Measurements from ENCODE around the gene SLC23A1. TPM values are rescaled to one million over a fixed set of nuclear protein-coding genes. Genes with fewer than 3 reads are reported as not detected.
A peak's percentile ranks its signal among the peaks of the same experiment; 100 is the strongest.

The SLC23A1 gene
- polyA plus RNA-seq, 2 of the 4 experiments (the other 2 are of a cell fraction): 4.3 to 7.7 TPM

DNA sequence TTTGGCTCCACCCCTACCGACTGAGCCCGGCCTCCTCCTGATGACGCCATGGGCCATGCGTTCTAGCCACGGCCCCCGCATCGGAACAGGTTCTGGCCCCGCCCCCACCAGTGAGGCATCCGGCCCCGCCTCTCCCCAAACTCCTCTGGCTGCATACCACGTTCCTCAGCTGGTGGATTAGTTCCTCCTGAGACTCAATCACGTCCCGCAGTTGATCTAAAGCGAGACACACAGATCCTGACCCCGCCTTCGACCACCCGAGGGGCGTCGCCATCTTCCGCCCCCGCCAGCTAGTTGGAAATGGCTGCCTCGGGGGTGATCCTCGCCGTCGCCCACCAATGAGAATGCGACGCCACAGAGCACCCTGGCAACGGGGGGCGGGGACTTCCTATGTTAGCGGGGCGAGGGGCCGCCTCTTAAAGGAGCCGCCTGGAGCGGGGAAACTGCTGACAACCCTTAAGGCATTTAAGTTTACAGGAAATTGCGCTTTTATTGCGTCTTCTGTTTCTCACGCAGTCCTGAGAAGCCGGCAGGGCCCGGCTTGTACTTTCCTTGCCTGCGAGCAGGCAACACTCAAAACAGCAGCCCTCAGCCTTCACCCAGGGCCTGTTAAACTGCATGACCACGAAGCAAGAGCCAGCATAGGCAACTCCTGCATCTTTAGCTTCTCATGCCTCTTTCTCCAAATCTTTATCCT lies 20.8 kb upstream of the SLC23A1 start, which contains the start of gene SPATA24:
SPATA24 (minus strand) TSS at position 303 of the 697 bp plus-strand sequence; CDS start at position 274, 29 bp downstream.
- Histone ChIP-seq H3K4me1 (peaks cover 12% of the 10 kb centered on the region), H3K4me3 (peak within 1 kb of the TSS; percentile 45), H3K27ac (peak within 1 kb of the TSS; percentile 86 to 91), H3K4me2 (peak within 1 kb of the TSS; percentile 71), H3K9me3 (no peaks in the 10 kb centered on the region)
- ATAC-seq: peak; percentile 89 to 95
- FAIRE-seq: no peak
- peak; percentile 96 to 97 for DNase-seq (ENCODE audit: low read depth in 1 of 2, low spot score in 1 of 2)
- POLR2A ChIA-PET: interaction anchor here (1.0 kb wide), 2 partner anchors 36 to 110 kb away, joined by 4 to 5 read pairs; partner anchors contain the start of gene DNAJC18
- TF ChIP-seq HOXB5 (CRISPR knock-in tag; IDR thresholded peaks at IDR 0.05): no peak
- TF ChIP-seq, protein P1, sequence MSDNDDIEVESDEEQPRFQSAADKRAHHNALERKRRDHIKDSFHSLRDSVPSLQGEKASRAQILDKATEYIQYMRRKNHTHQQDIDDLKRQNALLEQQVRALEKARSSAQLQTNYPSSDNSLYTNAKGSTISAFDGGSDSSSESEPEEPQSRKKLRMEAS (IDR thresholded peaks at IDR 0.05): peak; percentile 78
- peak; percentile 36 for TF ChIP-seq POLR2A (IDR thresholded peaks at IDR 0.05; ENCODE audit: low read length)
- no peak for TF ChIP-seq FOSL2 (IDR thresholded peaks at IDR 0.05)
- 0 out of 2 replicates have a peak, but pooled peaks have one; percentile 2 for TF ChIP-seq FOSL2 (CRISPR knock-in tag; IDR thresholded peaks at IDR 0.05)
- peak; percentile 69 for TF ChIP-seq MYC (IDR thresholded peaks at IDR 0.05; ENCODE audit: borderline replicate concordance, low read length)
- TF ChIP-seq, protein P2, sequence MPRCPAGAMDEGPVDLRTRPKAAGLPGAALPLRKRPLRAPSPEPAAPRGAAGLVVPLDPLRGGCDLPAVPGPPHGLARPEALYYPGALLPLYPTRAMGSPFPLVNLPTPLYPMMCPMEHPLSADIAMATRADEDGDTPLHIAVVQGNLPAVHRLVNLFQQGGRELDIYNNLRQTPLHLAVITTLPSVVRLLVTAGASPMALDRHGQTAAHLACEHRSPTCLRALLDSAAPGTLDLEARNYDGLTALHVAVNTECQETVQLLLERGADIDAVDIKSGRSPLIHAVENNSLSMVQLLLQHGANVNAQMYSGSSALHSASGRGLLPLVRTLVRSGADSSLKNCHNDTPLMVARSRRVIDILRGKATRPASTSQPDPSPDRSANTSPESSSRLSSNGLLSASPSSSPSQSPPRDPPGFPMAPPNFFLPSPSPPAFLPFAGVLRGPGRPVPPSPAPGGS (IDR thresholded peaks at IDR 0.05): 0 out of 3 replicates have a peak, but pooled peaks have one; percentile 21
- TF ChIP-seq POLR2AphosphoS2 (conservative IDR thresholded peaks at IDR 0.05; ENCODE audit: low read length): no peak
- TF ChIP-seq, protein P3, sequence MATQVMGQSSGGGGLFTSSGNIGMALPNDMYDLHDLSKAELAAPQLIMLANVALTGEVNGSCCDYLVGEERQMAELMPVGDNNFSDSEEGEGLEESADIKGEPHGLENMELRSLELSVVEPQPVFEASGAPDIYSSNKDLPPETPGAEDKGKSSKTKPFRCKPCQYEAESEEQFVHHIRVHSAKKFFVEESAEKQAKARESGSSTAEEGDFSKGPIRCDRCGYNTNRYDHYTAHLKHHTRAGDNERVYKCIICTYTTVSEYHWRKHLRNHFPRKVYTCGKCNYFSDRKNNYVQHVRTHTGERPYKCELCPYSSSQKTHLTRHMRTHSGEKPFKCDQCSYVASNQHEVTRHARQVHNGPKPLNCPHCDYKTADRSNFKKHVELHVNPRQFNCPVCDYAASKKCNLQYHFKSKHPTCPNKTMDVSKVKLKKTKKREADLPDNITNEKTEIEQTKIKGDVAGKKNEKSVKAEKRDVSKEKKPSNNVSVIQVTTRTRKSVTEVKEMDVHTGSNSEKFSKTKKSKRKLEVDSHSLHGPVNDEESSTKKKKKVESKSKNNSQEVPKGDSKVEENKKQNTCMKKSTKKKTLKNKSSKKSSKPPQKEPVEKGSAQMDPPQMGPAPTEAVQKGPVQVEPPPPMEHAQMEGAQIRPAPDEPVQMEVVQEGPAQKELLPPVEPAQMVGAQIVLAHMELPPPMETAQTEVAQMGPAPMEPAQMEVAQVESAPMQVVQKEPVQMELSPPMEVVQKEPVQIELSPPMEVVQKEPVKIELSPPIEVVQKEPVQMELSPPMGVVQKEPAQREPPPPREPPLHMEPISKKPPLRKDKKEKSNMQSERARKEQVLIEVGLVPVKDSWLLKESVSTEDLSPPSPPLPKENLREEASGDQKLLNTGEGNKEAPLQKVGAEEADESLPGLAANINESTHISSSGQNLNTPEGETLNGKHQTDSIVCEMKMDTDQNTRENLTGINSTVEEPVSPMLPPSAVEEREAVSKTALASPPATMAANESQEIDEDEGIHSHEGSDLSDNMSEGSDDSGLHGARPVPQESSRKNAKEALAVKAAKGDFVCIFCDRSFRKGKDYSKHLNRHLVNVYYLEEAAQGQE (IDR thresholded peaks at IDR 0.05): no peak
- TF ChIP-seq RNF2 (IDR thresholded peaks at IDR 0.05; ENCODE audit: borderline replicate concordance, low read depth): no peak
- peak; percentile 21 for TF ChIP-seq CHD2 (IDR thresholded peaks at IDR 0.05; ENCODE audit: low read length, partially characterized antibody)
- TF ChIP-seq, protein P4, sequence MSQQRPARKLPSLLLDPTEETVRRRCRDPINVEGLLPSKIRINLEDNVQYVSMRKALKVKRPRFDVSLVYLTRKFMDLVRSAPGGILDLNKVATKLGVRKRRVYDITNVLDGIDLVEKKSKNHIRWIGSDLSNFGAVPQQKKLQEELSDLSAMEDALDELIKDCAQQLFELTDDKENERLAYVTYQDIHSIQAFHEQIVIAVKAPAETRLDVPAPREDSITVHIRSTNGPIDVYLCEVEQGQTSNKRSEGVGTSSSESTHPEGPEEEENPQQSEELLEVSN (IDR thresholded peaks at IDR 0.05; ENCODE audit: borderline replicate concordance, low read depth): 0 out of 2 replicates have a peak, but pooled peaks have one; percentile 19
- TF ChIP-seq SMC3 (IDR thresholded peaks at IDR 0.05): no peak
- no peak for TF ChIP-seq TFCP2L1 (CRISPR knock-in tag; IDR thresholded peaks at IDR 0.05)
- TF ChIP-seq JUN (IDR thresholded peaks at IDR 0.05): peak in 1 of 2 experiments; percentile 47; a peak in 1 of 5 replicates
- TF ChIP-seq, protein P5, sequence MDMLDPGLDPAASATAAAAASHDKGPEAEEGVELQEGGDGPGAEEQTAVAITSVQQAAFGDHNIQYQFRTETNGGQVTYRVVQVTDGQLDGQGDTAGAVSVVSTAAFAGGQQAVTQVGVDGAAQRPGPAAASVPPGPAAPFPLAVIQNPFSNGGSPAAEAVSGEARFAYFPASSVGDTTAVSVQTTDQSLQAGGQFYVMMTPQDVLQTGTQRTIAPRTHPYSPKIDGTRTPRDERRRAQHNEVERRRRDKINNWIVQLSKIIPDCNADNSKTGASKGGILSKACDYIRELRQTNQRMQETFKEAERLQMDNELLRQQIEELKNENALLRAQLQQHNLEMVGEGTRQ (IDR thresholded peaks at IDR 0.05): no peak
- peak; percentile 59 for TF ChIP-seq PHF8 (IDR thresholded peaks at IDR 0.05; ENCODE audit: borderline replicate concordance, low read depth)
- 2% methylated on average over 21 of the region's 41 CpGs for WGBS (ENCODE audit: missing lambda C conversion rate)
- CTCF ChIA-PET: interaction anchor here (1.1 to 6.1 kb wide), 3 partner anchors 12 to 62 kb away, joined by 3 to 48 read pairs (median 16); partner anchors contain the start of gene PAIP2

DNA sequence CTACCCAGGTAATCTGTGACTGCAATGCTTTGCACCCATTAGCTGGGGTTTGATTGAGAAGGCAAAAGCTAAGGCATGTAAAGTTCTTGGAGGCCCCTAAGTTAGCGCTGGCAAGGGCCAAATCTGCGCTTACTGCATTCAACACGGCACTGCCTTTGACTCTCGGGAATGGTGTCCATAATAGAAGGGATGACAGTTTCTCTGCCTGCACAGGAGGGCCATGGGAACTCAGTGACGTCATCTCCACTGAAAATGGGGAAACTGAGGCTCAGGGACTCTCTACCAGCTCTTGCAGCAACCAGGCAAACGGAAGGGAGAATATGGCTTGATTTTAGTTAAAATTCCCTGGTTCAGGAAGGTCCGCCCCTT lies 20.3 kb upstream of the SLC23A1 start:
- peak overlapping the region; percentile 86 to 91 for H3K27ac ChIP-seq
- ATAC-seq: peak; percentile 28 to 37
- TF ChIP-seq EHMT2 (IDR thresholded peaks at IDR 0.05; ENCODE audit: low read depth): no peak
- TF ChIP-seq HOXB5 (CRISPR knock-in tag; IDR thresholded peaks at IDR 0.05): no peak
- TF ChIP-seq ZNF302 (CRISPR knock-in tag; IDR thresholded peaks at IDR 0.05): no peak
- TF ChIP-seq GATA3 (IDR thresholded peaks at IDR 0.05; ENCODE audit: borderline replicate concordance): no peak
- TF ChIP-seq NR3C1 (IDR thresholded peaks at IDR 0.05): no peak
- TF ChIP-seq MYC (IDR thresholded peaks at IDR 0.05; ENCODE audit: borderline replicate concordance, low read length): no peak
- TF ChIP-seq TFCP2L1 (CRISPR knock-in tag; IDR thresholded peaks at IDR 0.05): no peak
- TF ChIP-seq, protein P6, sequence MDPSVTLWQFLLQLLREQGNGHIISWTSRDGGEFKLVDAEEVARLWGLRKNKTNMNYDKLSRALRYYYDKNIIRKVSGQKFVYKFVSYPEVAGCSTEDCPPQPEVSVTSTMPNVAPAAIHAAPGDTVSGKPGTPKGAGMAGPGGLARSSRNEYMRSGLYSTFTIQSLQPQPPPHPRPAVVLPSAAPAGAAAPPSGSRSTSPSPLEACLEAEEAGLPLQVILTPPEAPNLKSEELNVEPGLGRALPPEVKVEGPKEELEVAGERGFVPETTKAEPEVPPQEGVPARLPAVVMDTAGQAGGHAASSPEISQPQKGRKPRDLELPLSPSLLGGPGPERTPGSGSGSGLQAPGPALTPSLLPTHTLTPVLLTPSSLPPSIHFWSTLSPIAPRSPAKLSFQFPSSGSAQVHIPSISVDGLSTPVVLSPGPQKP (IDR thresholded peaks at IDR 0.05; ENCODE audit: low read depth, low read length): no peak
- TF ChIP-seq, protein P7, sequence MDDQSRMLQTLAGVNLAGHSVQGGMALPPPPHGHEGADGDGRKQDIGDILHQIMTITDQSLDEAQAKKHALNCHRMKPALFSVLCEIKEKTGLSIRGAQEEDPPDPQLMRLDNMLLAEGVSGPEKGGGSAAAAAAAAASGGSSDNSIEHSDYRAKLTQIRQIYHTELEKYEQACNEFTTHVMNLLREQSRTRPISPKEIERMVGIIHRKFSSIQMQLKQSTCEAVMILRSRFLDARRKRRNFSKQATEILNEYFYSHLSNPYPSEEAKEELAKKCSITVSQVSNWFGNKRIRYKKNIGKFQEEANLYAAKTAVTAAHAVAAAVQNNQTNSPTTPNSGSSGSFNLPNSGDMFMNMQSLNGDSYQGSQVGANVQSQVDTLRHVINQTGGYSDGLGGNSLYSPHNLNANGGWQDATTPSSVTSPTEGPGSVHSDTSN (IDR thresholded peaks at IDR 0.05): no peak
- TF ChIP-seq, protein P8, sequence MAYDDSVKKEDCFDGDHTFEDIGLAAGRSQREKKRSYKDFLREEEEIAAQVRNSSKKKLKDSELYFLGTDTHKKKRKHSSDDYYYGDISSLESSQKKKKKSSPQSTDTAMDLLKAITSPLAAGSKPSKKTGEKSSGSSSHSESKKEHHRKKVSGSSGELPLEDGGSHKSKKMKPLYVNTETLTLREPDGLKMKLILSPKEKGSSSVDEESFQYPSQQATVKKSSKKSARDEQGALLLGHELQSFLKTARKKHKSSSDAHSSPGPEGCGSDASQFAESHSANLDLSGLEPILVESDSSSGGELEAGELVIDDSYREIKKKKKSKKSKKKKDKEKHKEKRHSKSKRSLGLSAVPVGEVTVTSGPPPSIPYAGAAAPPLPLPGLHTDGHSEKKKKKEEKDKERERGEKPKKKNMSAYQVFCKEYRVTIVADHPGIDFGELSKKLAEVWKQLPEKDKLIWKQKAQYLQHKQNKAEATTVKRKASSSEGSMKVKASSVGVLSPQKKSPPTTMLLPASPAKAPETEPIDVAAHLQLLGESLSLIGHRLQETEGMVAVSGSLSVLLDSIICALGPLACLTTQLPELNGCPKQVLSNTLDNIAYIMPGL (CRISPR knock-in tag; IDR thresholded peaks at IDR 0.05; ENCODE audit: borderline replicate concordance): no peak

More for the DNA sequence above, 20.3 kb upstream of the SLC23A1 start:
- peak overlapping the region; percentile 45 for H3K4me3 ChIP-seq
- FAIRE-seq: no peak
- H3K9me3 ChIP-seq: no peaks in the 10 kb centered on the region
- ChIA-PET POLR2A (interaction anchor here (1.0 kb wide), 2 partner anchors 36 to 109 kb away, joined by 4 to 5 read pairs; partner anchors contain the start of gene DNAJC18), CTCF (interaction anchor here (1.1 to 6.1 kb wide), 3 partner anchors 12 to 62 kb away, joined by 3 to 48 read pairs (median 16); partner anchors contain the start of gene PAIP2)
- WGBS (ENCODE audit: missing lambda C conversion rate): 35% methylated on average over 7 of the region's 7 CpGs
- DNase-seq (ENCODE audit: low read depth in 1 of 2, low spot score in 1 of 2): no peak
- H3K4me2 ChIP-seq: peak overlapping the region; percentile 71
- H3K4me1 ChIP-seq: peaks cover 12% of the 10 kb centered on the region

All from A549 (cell line).